Stimulated activated naive CD8-positive, alpha-beta T cell treated with anti-CD3 and anti-CD28 coated beads, Interleukin-15, amount 100 ng/mL, for 72 hours (primary cell): ENCODE measurements around the gene CEP41.
"Not testable (repeated sequence)": the region's sequence is repeated elsewhere in the genome, so short reads cannot be mapped to it uniquely, and the experiment has no call there.

Source experiments
- ATAC-seq: fragments of 150-1000 bp; cut with Tn5 transposase; 2 replicates; pipeline ENCODE4 v1.10.0; 2021; ENCODE audit warnings: mild to moderate bottlenecking, moderate library complexity
- DNase-seq, 2 donors: peaks; one replicate each; pipeline ENCODE4 v3.0.0; 2021 to 2022
- H3K27ac Mint-ChIP-seq, 2 donors: one replicate each; pipeline ENCODE4 v1.8.0; 2022; ENCODE audit warnings: mild to moderate bottlenecking in 2 of 2, mixed read lengths in 2 of 2, moderate library complexity in 2 of 2
- H3K27me3 Mint-ChIP-seq: one replicate; pipeline ENCODE4 v1.8.0; 2022; ENCODE audit warnings: mixed read lengths
- H3K4me1 Mint-ChIP-seq: one replicate; pipeline ENCODE4 v1.8.0; 2022; ENCODE audit warnings: mild to moderate bottlenecking, mixed read lengths
- H3K4me3 Mint-ChIP-seq, 2 donors: one replicate each; pipeline ENCODE4 v1.8.0; 2022; ENCODE audit warnings: mild to moderate bottlenecking in 2 of 2, mixed read lengths in 2 of 2, moderate library complexity in 1 of 2
- H3K9me3 Mint-ChIP-seq, 2 donors: one replicate each; pipeline ENCODE4 v1.8.0; 2022; ENCODE audit warnings: mixed read lengths in 2 of 2

Gene CEP41

DNA sequence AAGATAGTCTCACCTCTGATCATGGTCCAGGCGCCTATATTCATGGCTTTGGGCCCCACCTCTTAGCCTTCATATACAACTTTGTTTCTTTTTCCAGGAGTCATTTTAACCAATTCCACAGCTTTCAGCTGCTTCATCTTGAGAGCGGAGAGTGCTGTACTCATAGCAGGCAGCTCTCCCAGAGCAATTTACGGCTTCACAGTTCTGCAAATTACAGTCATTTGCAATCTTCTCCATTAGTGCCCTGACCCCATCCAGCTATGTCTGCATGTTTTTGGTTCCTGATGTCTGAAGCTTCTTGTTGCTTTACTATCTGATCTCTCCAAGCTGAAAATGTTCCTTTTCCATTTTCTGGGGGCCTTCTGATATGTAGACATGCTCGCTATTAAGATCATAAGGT lies 33.1 kb upstream of the CEP41 start:
- H3K4me3 Mint-ChIP-seq = no peak overlapping the region
- ATAC-seq (no peak), DNase-seq (no peak)
- H3K27me3 Mint-ChIP-seq = no peaks in the 10 kb centered on the region
- H3K9me3 Mint-ChIP-seq = peaks cover 0 to 8% of the 10 kb centered on the region in 2 donors
- peaks cover 6% of the 10 kb centered on the region for H3K4me1 Mint-ChIP-seq
- no peak overlapping the region for H3K27ac Mint-ChIP-seq

DNA sequence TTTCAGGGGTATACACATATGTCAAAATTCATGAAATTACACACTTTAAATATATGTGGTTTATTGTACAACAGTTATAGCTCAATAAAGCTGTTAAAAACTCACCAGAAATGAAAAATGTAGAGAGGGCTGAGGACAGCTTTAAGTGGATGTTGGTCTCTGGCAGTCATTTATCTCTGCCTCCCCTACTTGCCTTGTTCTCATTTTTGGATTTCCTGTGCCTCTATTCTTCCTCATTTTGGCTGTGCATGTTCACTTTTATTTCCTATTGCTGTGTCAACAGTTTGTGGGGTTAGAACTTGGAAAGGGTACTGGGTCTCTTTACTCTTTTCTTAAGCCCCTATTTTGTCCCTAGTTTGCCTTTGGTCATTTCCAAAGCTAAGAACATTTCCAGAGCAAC lies 32.5 kb upstream of the CEP41 start:
- H3K4me3 Mint-ChIP-seq = no peak overlapping the region
- ATAC-seq (no peak), DNase-seq (no peak)
- H3K27me3 Mint-ChIP-seq = no peaks in the 10 kb centered on the region
- peaks cover 0 to 8% of the 10 kb centered on the region in 2 donors for H3K9me3 Mint-ChIP-seq
- peaks cover 6% of the 10 kb centered on the region for H3K4me1 Mint-ChIP-seq
- no peak overlapping the region for H3K27ac Mint-ChIP-seq

- no peaks in the 10 kb centered on the region for H3K27me3 Mint-ChIP-seq
- ATAC-seq (no peak), DNase-seq (no peak)
- H3K4me3 Mint-ChIP-seq = no peak overlapping the region
- no peaks in the 10 kb centered on the region for H3K9me3 Mint-ChIP-seq
- no peak overlapping the region for H3K27ac Mint-ChIP-seq
- H3K4me1 Mint-ChIP-seq = peaks cover 6% of the 10 kb centered on the region
These were observed 31.2 kb upstream of the CEP41 start for GRCh38 chr7:130471974-130472373.

DNA sequence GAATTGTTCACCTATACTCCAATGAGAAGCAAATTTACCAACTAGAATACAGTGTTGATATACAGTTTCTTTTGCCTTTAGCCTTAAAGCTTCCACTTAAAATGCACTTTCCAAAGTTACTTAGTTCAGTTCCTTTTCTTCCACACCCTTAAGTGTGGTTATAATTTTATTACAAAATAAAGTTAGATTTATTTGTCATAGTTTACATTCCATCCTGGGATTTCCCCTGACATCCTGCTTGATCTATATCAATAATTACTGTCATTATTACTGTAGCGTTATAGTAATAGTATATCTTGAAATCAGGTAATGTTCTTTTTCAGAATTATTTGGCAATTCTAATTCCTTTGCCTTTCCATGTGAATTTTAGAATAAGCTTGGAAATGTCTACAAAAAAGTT lies 27.8 kb upstream of the CEP41 start:
- H3K27ac Mint-ChIP-seq = no peak overlapping the region
- peaks cover 11% of the 10 kb centered on the region for H3K4me1 Mint-ChIP-seq
- no peak overlapping the region for H3K4me3 Mint-ChIP-seq
- no peak for DNase-seq
- no peak for ATAC-seq
- H3K27me3 Mint-ChIP-seq = no peaks in the 10 kb centered on the region
- no peaks in the 10 kb centered on the region for H3K9me3 Mint-ChIP-seq

GRCh38 chr7:130463553-130464434 lies 23.0 kb upstream of the CEP41 start:
- no peak overlapping the region for H3K4me3 Mint-ChIP-seq
- H3K27me3 Mint-ChIP-seq = no peaks in the 10 kb centered on the region
- DNase-seq (no peak), ATAC-seq (no peak)
- peaks cover 11% of the 10 kb centered on the region for H3K4me1 Mint-ChIP-seq
- peaks cover 3 to 8% of the 10 kb centered on the region in 2 donors for H3K9me3 Mint-ChIP-seq
- no peak overlapping the region for H3K27ac Mint-ChIP-seq

- no peak for ATAC-seq
- no peak for DNase-seq
- peaks cover 4 to 8% of the 10 kb centered on the region in 2 donors for H3K9me3 Mint-ChIP-seq
- no peaks in the 10 kb centered on the region for H3K27me3 Mint-ChIP-seq
- no peak overlapping the region for H3K4me3 Mint-ChIP-seq
- peaks cover 21% of the 10 kb centered on the region for H3K4me1 Mint-ChIP-seq
- no peak overlapping the region for H3K27ac Mint-ChIP-seq
These were observed 20.5 kb upstream of the CEP41 start for GRCh38 chr7:130461272-130461671.

- peaks cover 34% of the 10 kb centered on the region for H3K4me1 Mint-ChIP-seq
- H3K4me3 Mint-ChIP-seq = peak overlapping the region; percentile 26 to 56
- peaks cover 4 to 8% of the 10 kb centered on the region in 2 donors for H3K9me3 Mint-ChIP-seq
- peak overlapping the region; percentile 20 to 54 for H3K27ac Mint-ChIP-seq
- no peaks in the 10 kb centered on the region for H3K27me3 Mint-ChIP-seq
- DNase-seq = no peak
- peak; percentile 74 for ATAC-seq
These were observed 17.4 kb upstream of the CEP41 start for GRCh38 chr7:130458257-130458656.

DNA sequence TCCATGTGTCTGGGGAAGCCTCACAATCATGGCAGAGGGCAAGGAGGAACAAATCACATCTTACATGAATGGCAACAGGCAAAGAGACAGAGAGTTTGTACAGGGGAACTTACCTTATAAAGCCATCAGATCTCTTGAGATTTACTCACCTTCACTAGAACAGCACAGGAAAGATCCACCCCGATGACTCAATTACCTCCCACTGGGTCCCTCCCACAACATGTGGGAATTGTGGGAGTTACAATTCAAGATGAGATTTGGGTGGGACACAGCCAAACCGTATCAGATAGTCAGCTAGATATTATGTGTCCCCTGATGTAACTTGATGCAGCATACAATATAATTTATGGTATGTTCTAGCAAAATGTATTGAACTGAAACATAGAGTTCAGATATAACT lies 14.1 kb upstream of the CEP41 start:
- H3K27me3 Mint-ChIP-seq = no peaks in the 10 kb centered on the region
- H3K4me1 Mint-ChIP-seq = peaks cover 33% of the 10 kb centered on the region
- no peak overlapping the region for H3K4me3 Mint-ChIP-seq
- peaks cover 0 to 4% of the 10 kb centered on the region in 2 donors for H3K9me3 Mint-ChIP-seq
- ATAC-seq (no peak), DNase-seq (no peak)
- no peak overlapping the region for H3K27ac Mint-ChIP-seq

- H3K9me3 Mint-ChIP-seq = peaks cover 7% of the 10 kb centered on the region in 2 donors
- H3K4me1 Mint-ChIP-seq = peaks cover 23% of the 10 kb centered on the region
- no peak overlapping the region for H3K27ac Mint-ChIP-seq
- ATAC-seq (no peak), DNase-seq (no peak)
- H3K4me3 Mint-ChIP-seq = no peak overlapping the region
- no peaks in the 10 kb centered on the region for H3K27me3 Mint-ChIP-seq
These were observed 12.1 kb upstream of the CEP41 start for GRCh38 chr7:130452951-130453350.

DNA sequence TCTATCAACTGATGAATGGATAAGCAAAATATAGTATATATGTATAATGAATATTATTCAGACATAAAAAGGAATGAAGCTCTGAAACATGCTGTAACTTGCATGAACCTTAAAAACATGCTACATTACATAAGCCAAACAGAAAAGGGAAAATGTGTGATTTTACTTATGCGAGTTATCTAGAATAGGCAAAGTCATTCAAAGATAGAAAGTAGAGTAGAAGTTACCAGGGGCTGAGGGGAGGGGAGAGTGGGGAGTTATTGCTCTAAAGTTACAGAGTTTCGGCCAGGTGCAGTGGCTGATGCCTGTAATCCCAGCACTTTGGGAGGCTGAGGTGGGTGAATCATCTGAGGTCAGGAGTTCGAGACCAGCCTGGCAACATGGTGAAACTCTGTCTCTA lies 10.5 kb upstream of the CEP41 start:
- peaks cover 7 to 12% of the 10 kb centered on the region in 2 donors for H3K9me3 Mint-ChIP-seq
- H3K4me3 Mint-ChIP-seq, DNase-seq, H3K27ac Mint-ChIP-seq, H3K27me3 Mint-ChIP-seq, ATAC-seq: not testable (repeated sequence)
- H3K4me1 Mint-ChIP-seq = peaks cover 31% of the 10 kb centered on the region

DNA sequence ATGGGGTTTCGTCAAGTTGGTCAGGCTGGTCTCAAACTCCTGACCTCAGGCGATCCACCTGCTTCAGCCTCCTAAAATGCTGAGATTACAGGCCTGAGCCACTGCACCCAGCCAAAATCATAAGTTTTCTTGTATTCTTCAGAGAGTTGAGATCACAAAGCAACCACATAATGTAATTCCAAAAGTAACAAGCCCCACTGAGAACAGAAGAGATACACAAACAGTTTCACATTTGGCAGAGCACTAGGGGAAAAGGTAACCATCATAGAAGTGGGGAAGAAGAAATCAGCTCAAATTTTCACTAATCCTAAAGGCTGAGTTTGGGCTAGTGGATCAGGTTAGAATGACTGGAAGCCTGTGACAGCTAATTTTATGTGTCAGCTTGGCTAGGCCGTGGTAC lies 5.4 kb upstream of the CEP41 start:
- no peak overlapping the region for H3K4me3 Mint-ChIP-seq
- peak in 1 of 2 donors; percentile 22 for DNase-seq
- peak overlapping the region in 1 of 2 donors; percentile 5 for H3K27ac Mint-ChIP-seq
- ATAC-seq = peak; percentile 89
- H3K9me3 Mint-ChIP-seq = peaks cover 7 to 12% of the 10 kb centered on the region in 2 donors
- H3K27me3 Mint-ChIP-seq = no peaks in the 10 kb centered on the region
- peaks cover 37% of the 10 kb centered on the region for H3K4me1 Mint-ChIP-seq

- Mint-ChIP-seq H3K4me1 (peaks cover 51% of the 10 kb centered on the region), H3K4me3 (peak overlapping the region in 1 of 2 donors; percentile 4), H3K27me3 (no peaks in the 10 kb centered on the region), H3K27ac (peak overlapping the region in 1 of 2 donors; percentile 30), H3K9me3 (peaks cover 12 to 14% of the 10 kb centered on the region in 2 donors)
- ATAC-seq = no peak
- no peak for DNase-seq
These were observed 4.1 kb upstream of the CEP41 start for GRCh38 chr7:130444751-130445407.

GRCh38 chr7:130444234-130444633 lies 3.4 kb upstream of the CEP41 start:
- DNase-seq = no peak

DNA sequence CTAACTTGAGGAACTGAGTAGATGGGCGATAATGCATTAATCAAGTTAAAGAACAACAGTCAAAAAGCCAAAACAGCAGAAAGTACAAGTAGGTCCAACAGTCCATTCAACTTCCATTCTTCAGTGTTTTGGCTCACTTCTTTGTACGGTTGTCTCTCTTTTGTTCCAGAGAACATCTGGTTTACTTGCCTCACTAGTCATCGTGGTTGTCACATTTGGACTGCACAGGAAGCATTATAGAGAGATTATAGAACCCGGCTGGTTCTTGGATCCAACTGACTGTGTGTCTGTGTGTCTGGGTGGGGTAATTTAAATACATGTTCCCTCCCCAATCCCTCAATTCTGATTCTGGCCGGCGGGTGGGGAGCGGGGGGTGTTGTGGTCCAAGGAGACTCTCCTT lies 1.8 kb upstream of the CEP41 start:
- no peak overlapping the region for H3K27ac Mint-ChIP-seq
- H3K27me3 Mint-ChIP-seq = no peaks in the 10 kb centered on the region
- DNase-seq (no peak), ATAC-seq (no peak)
- no peak overlapping the region for H3K4me3 Mint-ChIP-seq
- H3K9me3 Mint-ChIP-seq = peaks cover 3 to 7% of the 10 kb centered on the region in 2 donors
- H3K4me1 Mint-ChIP-seq = peaks cover 73% of the 10 kb centered on the region

More at GRCh38 chr7:130444234-130444633, 3.4 kb upstream of the CEP41 start:
- Mint-ChIP-seq H3K27me3 (no peaks in the 10 kb centered on the region), H3K9me3 (peaks cover 12 to 14% of the 10 kb centered on the region in 2 donors), H3K4me3 (no peak overlapping the region), H3K27ac (no peak overlapping the region), H3K4me1 (peaks cover 58% of the 10 kb centered on the region)
- ATAC-seq = no peak

DNA sequence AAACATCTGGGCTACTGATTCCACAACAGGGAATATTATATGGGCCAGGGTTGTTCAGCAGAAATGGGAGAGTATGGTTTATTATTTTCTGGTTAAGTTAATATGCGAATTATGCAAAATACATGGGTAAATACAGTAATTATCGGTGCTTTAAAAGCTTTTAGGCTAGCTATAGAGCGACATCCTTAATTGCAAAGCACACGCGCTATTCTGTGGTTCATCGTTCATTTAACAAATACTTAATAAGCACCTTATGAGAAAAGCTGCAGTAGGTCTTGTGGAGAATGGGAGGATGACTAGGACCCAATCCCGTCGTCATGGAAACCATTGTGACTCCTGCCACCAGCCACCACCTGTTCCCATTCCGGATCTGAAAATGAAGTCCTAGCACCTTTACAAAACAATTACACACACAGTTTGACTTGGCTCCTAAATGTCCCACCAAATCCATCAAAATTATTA lies 623 bp upstream of the CEP41 start:
- H3K4me3 Mint-ChIP-seq = peak overlapping the region; percentile 99
- no peak for ATAC-seq
- H3K4me1 Mint-ChIP-seq = peaks cover 74% of the 10 kb centered on the region
- peak overlapping the region; percentile 55 to 98 for H3K27ac Mint-ChIP-seq
- DNase-seq = no peak
- H3K27me3 Mint-ChIP-seq = no peaks in the 10 kb centered on the region
- peaks cover 0 to 7% of the 10 kb centered on the region in 2 donors for H3K9me3 Mint-ChIP-seq

- H3K9me3 Mint-ChIP-seq = peaks cover 0 to 7% of the 10 kb centered on the region in 2 donors
- peaks cover 63% of the 10 kb centered on the region for H3K4me1 Mint-ChIP-seq
These were observed 4.6 kb downstream of the CEP41 start for GRCh38 chr7:130436253-130436652.

More at GRCh38 chr7:130436253-130436652, 4.6 kb downstream of the CEP41 start:
- no peak for ATAC-seq
- H3K4me3 Mint-ChIP-seq = no peak overlapping the region
- no peak for DNase-seq
- H3K27ac Mint-ChIP-seq = peak overlapping the region in 1 of 2 donors; percentile 36
- H3K27me3 Mint-ChIP-seq = no peaks in the 10 kb centered on the region
